GM12872 (cell line): ENCODE results near the gene GMCL2.

Experiments used
- CTCF ChIP-seq: IDR thresholded peaks from 3 replicates; pipeline ENCODE4 v1.5.1; 2011; ENCODE audit warnings: low read depth, mild to moderate bottlenecking, low read length, moderate library complexity; ENCODE audit not compliant: insufficient read depth

The GMCL2 gene

GRCh38 chr5:178170455-178170854, 16.7 kb downstream of the GMCL2 start:
- TF ChIP-seq CTCF: no peak

GRCh38 chr5:178165581-178165980, 21.6 kb downstream of the GMCL2 start:
- TF ChIP-seq CTCF: no peak

GRCh38 chr5:178163772-178164735, 23.1 kb downstream of the GMCL2 start:
- peak; percentile 99 for TF ChIP-seq CTCF

GRCh38 chr5:178162481-178162880, 24.7 kb downstream of the GMCL2 start:
- TF ChIP-seq CTCF: no peak

- TF ChIP-seq CTCF: no peak
These were observed 27.0 kb downstream of the GMCL2 start for GRCh38 chr5:178160176-178160575.

- TF ChIP-seq CTCF: no peak
These were observed 32.1 kb downstream of the GMCL2 start for GRCh38 chr5:178155065-178155464.

- no peak for TF ChIP-seq CTCF
These were observed 33.4 kb downstream of the GMCL2 start, which contains the start of gene NHP2 for GRCh38 chr5:178153530-178154340. Gene NHP2 (minus strand): TSS chr5:178153885. CDS start chr5:178153817, 68 bp downstream.
